ENCODE data around the gene SOD1. TPM values are rescaled to one million over a fixed set of nuclear protein-coding genes. Genes with fewer than 3 reads are reported as not detected.
"Not testable (repeated sequence)": the region's sequence is repeated elsewhere in the genome, so short reads cannot be mapped to it uniquely, and the experiment has no call there.

SOD1 gene
- total RNA-seq, 1 donor from 2014 or later, result 145 TPM

- H3K4me1 Mint-ChIP-seq (ENCODE audit: unreplicated experiment), result peaks cover 7% of the 10 kb centered on the region
- no peaks in the 10 kb centered on the region for H3K9me3 Mint-ChIP-seq (ENCODE audit: unreplicated experiment)
- DNase-seq (ENCODE audit: low spot score), result no peak
- H3K27me3 Mint-ChIP-seq (ENCODE audit: unreplicated experiment), result peaks cover 1% of the 10 kb centered on the region
- no peaks in the 10 kb centered on the region for H3K36me3 Mint-ChIP-seq (ENCODE audit: low read depth, unreplicated experiment)
- no peak overlapping the region for H3K27ac Mint-ChIP-seq (ENCODE audit: unreplicated experiment)
- no peak for TF ChIP-seq CTCF (IDR thresholded peaks at IDR 0.05; ENCODE audit: unreplicated experiment)
- no peak overlapping the region for H3K4me3 Mint-ChIP-seq (ENCODE audit: unreplicated experiment)
Measured at GRCh38 chr21:31624961-31625491, 34.5 kb upstream of the SOD1 start.

GRCh38 chr21:31629972-31630711 lies 29.4 kb upstream of the SOD1 start:
- no peak overlapping the region for H3K4me3 Mint-ChIP-seq (ENCODE audit: unreplicated experiment)
- H3K36me3 Mint-ChIP-seq (ENCODE audit: low read depth, unreplicated experiment), result no peaks in the 10 kb centered on the region
- TF ChIP-seq CTCF (IDR thresholded peaks at IDR 0.05; ENCODE audit: unreplicated experiment), result no peak
- H3K27me3 Mint-ChIP-seq (ENCODE audit: unreplicated experiment), result no peaks in the 10 kb centered on the region
- H3K9me3 Mint-ChIP-seq (ENCODE audit: unreplicated experiment), result no peaks in the 10 kb centered on the region
- no peak overlapping the region for H3K27ac Mint-ChIP-seq (ENCODE audit: unreplicated experiment)
- H3K4me1 Mint-ChIP-seq (ENCODE audit: unreplicated experiment), result no peaks in the 10 kb centered on the region
- DNase-seq (ENCODE audit: low spot score), result no peak

DNA sequence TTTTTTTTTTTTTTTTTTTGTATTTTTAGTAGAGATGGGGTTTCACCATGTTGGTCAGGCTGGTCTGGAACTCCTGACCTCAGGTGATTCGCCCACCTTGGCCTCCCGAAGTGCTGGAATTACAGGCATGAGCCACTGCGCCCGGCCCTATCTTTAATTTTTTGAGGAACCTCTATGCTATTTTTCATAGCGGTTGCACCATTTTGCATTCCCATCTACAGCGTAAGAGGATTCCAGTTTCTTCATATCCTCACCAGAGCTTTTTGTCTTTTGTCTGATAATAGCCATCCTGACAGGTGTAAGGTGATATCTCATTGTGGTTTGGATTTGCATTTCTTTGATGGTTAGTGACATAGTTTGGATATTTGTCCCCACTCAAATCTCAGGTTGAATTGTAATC lies 27.6 kb upstream of the SOD1 start:
- H3K27me3 Mint-ChIP-seq (ENCODE audit: unreplicated experiment); H3K4me3 Mint-ChIP-seq (ENCODE audit: unreplicated experiment); DNase-seq (ENCODE audit: low spot score); H3K27ac Mint-ChIP-seq (ENCODE audit: unreplicated experiment); H3K9me3 Mint-ChIP-seq (ENCODE audit: unreplicated experiment); H3K36me3 Mint-ChIP-seq (ENCODE audit: low read depth, unreplicated experiment); H3K4me1 Mint-ChIP-seq (ENCODE audit: unreplicated experiment): not testable (repeated sequence)

DNA sequence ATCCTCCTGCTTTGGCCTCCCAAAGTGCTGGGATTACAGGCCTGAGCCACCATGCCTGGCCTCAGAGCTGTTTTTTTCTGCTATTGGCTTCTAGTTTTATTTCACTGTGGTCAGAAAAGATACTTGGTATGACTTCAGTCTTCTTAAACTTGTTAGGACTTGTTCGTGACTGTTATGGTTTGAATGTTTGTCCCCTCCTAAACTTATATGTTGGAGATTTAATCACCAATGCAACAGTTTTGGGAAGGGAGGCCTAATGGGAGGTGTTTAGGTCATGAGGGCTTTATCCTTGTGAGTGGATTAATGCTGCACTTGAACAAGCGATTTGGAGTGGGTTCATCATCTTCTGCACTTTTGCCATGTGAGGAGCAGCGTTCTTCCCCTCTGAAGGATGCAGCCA lies 24.5 kb upstream of the SOD1 start:
- no peak for DNase-seq (ENCODE audit: low spot score)
- TF ChIP-seq CTCF (IDR thresholded peaks at IDR 0.05; ENCODE audit: unreplicated experiment), result no peak
- no peak overlapping the region for H3K4me3 Mint-ChIP-seq (ENCODE audit: unreplicated experiment)
- H3K27me3 Mint-ChIP-seq (ENCODE audit: unreplicated experiment), result no peaks in the 10 kb centered on the region
- no peaks in the 10 kb centered on the region for H3K9me3 Mint-ChIP-seq (ENCODE audit: unreplicated experiment)
- no peaks in the 10 kb centered on the region for H3K4me1 Mint-ChIP-seq (ENCODE audit: unreplicated experiment)
- H3K27ac Mint-ChIP-seq (ENCODE audit: unreplicated experiment), result no peak overlapping the region
- no peaks in the 10 kb centered on the region for H3K36me3 Mint-ChIP-seq (ENCODE audit: low read depth, unreplicated experiment)

GRCh38 chr21:31636874-31637273 lies 22.6 kb upstream of the SOD1 start:
- Mint-ChIP-seq H3K27me3 (ENCODE audit: unreplicated experiment) (no peaks in the 10 kb centered on the region), H3K4me1 (ENCODE audit: unreplicated experiment) (no peaks in the 10 kb centered on the region), H3K4me3 (ENCODE audit: unreplicated experiment) (no peak overlapping the region)

More at GRCh38 chr21:31636874-31637273, 22.6 kb upstream of the SOD1 start:
- no peak overlapping the region for H3K27ac Mint-ChIP-seq (ENCODE audit: unreplicated experiment)
- no peaks in the 10 kb centered on the region for H3K9me3 Mint-ChIP-seq (ENCODE audit: unreplicated experiment)
- DNase-seq (ENCODE audit: low spot score), result no peak
- TF ChIP-seq CTCF (IDR thresholded peaks at IDR 0.05; ENCODE audit: unreplicated experiment), result no peak
- no peaks in the 10 kb centered on the region for H3K36me3 Mint-ChIP-seq (ENCODE audit: low read depth, unreplicated experiment)
